Measurements from ENCODE around the gene TSC22D3.
"Not testable (repeated sequence)": the region's sequence is repeated elsewhere in the genome, so short reads cannot be mapped to it uniquely, and the experiment has no call there.

TSC22D3 gene

DNA sequence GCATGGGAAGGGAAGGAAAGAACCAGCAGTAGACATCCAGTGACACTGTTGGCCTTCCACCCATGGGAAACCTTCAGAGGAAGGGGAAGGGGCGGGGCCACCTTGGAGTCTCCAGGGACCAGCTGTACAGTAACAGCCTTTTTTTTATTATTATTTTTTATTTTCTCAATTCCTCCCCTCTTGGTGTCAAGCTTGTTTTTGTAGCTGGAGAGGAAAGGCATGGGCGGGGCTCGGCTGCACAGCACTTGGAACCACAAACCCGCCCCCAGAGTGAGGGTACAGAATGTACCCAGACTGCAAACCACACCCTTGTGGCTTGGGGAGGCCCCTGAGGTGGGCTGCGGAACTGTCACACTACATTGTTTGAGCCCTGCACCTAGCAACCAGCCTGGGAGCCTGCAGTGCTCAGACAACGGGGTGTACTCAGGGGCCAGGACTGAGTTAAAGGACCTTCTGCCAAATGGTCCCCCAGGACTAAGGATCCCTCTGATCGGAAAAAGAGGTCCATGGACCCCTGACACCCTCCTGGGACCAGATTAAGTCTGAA lies 101.6 kb downstream of the TSC22D3 start:
- peak; percentile 1 for TF ChIP-seq CTCF (IDR thresholded peaks at IDR 0.05; ENCODE audit: low read depth, low read length, missing control alignments)
- in situ Hi-C loops (cut with HindIII; ENCODE audit: low pct_ligation_motif_present, low sequenced_read_pairs) = no loop called here
- Histone ChIP-seq H3K4me3 (ENCODE audit: low read depth, low read length) (peak overlapping the region; percentile 29), H3K27me3 (replicated peaks) (no peaks in the 10 kb centered on the region), H3K36me3 (replicated peaks) (no peaks in the 10 kb centered on the region), H3K27ac (peak overlapping the region; percentile 99)
- DNase-seq = peak; percentile 93

GRCh38 chrX:107673431-107673830 lies 102.2 kb downstream of the TSC22D3 start:
- H3K27me3 ChIP-seq (replicated peaks) = no peaks in the 10 kb centered on the region
- H3K27ac ChIP-seq = peak overlapping the region; percentile 99
- no peak overlapping the region for H3K4me3 ChIP-seq (ENCODE audit: low read depth, low read length)
- no peaks in the 10 kb centered on the region for H3K36me3 ChIP-seq (replicated peaks)
- TF ChIP-seq CTCF (IDR thresholded peaks at IDR 0.05; ENCODE audit: low read depth, low read length, missing control alignments) = no peak
- in situ Hi-C loops (cut with HindIII; ENCODE audit: low pct_ligation_motif_present, low sequenced_read_pairs) = no loop called here
- DNase-seq = no peak

DNA sequence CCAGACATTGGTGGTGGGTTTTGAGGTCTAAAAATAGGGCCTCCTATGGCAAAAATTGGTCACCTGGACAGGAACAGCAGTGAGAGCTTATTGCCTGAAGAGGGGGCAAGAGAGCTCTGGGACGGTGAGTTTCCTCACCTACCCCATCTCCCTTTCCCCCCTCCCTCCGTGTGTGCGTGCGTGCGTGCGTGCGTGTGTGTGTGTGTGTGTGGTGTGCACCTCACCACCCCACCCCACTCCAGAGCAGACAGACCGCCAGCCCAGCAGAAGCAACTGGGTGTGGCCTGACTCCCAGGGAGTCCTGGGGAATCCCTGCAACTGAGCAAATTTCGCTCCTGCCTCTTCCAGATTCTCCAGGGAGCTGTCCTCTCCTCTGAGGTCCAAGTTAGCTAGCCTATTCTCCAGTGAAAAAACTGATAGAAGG lies 102.6 kb downstream of the TSC22D3 start:
- peak overlapping the region; percentile 99 for H3K27ac ChIP-seq
- no peaks in the 10 kb centered on the region for H3K36me3 ChIP-seq (replicated peaks)
- H3K4me3 ChIP-seq (ENCODE audit: low read depth, low read length) = no peak overlapping the region
- TF ChIP-seq CTCF (IDR thresholded peaks at IDR 0.05; ENCODE audit: low read depth, low read length, missing control alignments) = peak; percentile 81
- H3K27me3 ChIP-seq (replicated peaks) = no peaks in the 10 kb centered on the region
- in situ Hi-C loops (cut with HindIII; ENCODE audit: low pct_ligation_motif_present, low sequenced_read_pairs) = no loop called here
- peak; percentile 80 for DNase-seq

DNA sequence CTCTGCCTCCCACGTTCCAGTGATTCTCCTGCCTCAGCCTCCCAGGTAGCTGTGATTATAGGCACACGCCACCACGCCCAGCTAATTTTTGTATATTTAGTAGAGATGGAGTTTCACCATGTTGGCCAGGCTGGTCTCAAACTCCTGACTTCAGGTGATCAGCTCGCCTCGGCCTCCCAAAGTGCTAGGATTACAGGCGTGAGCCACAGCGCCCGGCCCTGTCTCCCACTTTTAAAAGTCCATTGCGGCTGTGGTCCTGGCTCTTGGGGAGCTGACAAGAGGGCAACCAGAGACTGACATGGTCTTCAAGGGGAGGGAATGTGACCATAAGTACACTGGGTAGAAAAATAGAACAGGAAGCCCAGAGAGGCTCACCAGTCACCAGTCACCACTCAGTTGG lies 104.3 kb downstream of the TSC22D3 start:
- in situ Hi-C loops (cut with HindIII; ENCODE audit: low pct_ligation_motif_present, low sequenced_read_pairs); H3K27ac ChIP-seq; DNase-seq; H3K36me3 ChIP-seq (replicated peaks); H3K4me3 ChIP-seq (ENCODE audit: low read depth, low read length); H3K27me3 ChIP-seq (replicated peaks): not testable (repeated sequence)

GRCh38 chrX:107669885-107670628 lies 105.5 kb downstream of the TSC22D3 start:
- Histone ChIP-seq H3K36me3 (replicated peaks) (no peaks in the 10 kb centered on the region), H3K4me3 (ENCODE audit: low read depth, low read length) (no peak overlapping the region), H3K27ac (no peak overlapping the region), H3K27me3 (replicated peaks) (no peaks in the 10 kb centered on the region)
- TF ChIP-seq CTCF (IDR thresholded peaks at IDR 0.05; ENCODE audit: low read depth, low read length, missing control alignments) = no peak
- in situ Hi-C loops (cut with HindIII; ENCODE audit: low pct_ligation_motif_present, low sequenced_read_pairs) = no loop called here
- no peak for DNase-seq

GRCh38 chrX:107669261-107669660 lies 106.3 kb downstream of the TSC22D3 start:
- no peak for DNase-seq
- no peaks in the 10 kb centered on the region for H3K27me3 ChIP-seq (replicated peaks)
- no peak overlapping the region for H3K27ac ChIP-seq
- no peak overlapping the region for H3K4me3 ChIP-seq (ENCODE audit: low read depth, low read length)
- H3K36me3 ChIP-seq (replicated peaks) = no peaks in the 10 kb centered on the region
- no peak for TF ChIP-seq CTCF (IDR thresholded peaks at IDR 0.05; ENCODE audit: low read depth, low read length, missing control alignments)
- in situ Hi-C loops (cut with HindIII; ENCODE audit: low pct_ligation_motif_present, low sequenced_read_pairs) = no loop called here

DNA sequence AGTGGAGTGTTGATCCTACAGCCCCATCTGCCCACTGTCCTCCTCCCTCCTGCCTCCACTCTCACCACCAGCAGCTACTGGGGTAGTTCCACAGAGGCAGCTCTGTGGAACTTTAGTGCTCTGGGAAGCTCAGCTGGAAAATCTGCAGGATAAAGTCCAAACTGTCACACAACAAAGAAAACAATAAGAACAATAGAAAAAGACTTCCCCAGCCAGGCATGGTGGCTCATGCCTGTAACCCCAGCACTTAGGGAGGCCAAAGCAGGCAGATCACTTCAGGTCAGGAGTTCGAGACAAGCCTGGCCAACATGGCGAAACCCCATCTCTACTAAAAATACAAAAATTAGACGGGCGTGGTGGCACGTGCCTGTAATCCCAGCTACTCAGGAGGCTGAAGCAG lies 106.9 kb downstream of the TSC22D3 start:
- in situ Hi-C loops (cut with HindIII; ENCODE audit: low pct_ligation_motif_present, low sequenced_read_pairs); H3K4me3 ChIP-seq (ENCODE audit: low read depth, low read length); H3K27me3 ChIP-seq (replicated peaks); H3K36me3 ChIP-seq (replicated peaks); H3K27ac ChIP-seq; DNase-seq: not testable (repeated sequence)

All from brain microvascular endothelial cell (primary cell).